HepG2 (cell line): Measurements from ENCODE around the gene CEACAM8. TPM values are rescaled to one million over a fixed set of nuclear protein-coding genes. Genes with fewer than 3 reads are reported as not detected.

ENCODE experiments used
- ATAC-seq: fragments of 200-7000 bp; cut with Tn5 transposase; 3 replicates; pipeline ENCODE4 v1.9.1; 2020; ENCODE audit warnings: mild to moderate bottlenecking, moderate library complexity
- BruUV-seq: library from RNA; stranded (reverse); fragments of 400-500 nt; replicated peaks from 2 replicates; lab custom pipeline; 2021; lab: Mats Ljungman, UMichigan
- CTCF ChIA-PET: fragments of 300-600 bp; formaldehyde crosslinking; extraction: SDS; loops from one replicate; lab custom pipeline; 2021; ENCODE audit warnings: low total read pairs, inconsistent platforms, low intra/inter-chr PET ratio; lab: Yijun Ruan, JAX
- POLR2A ChIA-PET: fragments of 350-600 bp; sonication (Branson Sonifier 250); formaldehyde crosslinking; loops from one replicate; lab custom pipeline; 2020; ENCODE audit warnings: antibody characterized with exemption, inconsistent platforms; lab: Yijun Ruan, JAX
- DNase-seq: peaks from one replicate; pipeline ENCODE4 v3.0.0-alpha.2; 2015; ENCODE audit warnings: low spot score
- FAIRE-seq: peaks from 3 replicates; lab custom pipeline; 2011; peaks lifted over from hg19 to GRCh38; lab: Jason Lieb, UNC
- H2AFZ ChIP-seq: one replicate; pipeline ENCODE4 v1.6.1; 2011; ENCODE audit warnings: low read length, inconsistent platforms
- H3K27ac ChIP-seq: fragments of 300-600 bp; 3 replicates; pipeline ENCODE4 v1.8.0; 2011; ENCODE audit warnings: mixed run types, mild to moderate bottlenecking, mixed read lengths, low read length, inconsistent platforms; ENCODE audit not compliant: insufficient read depth; ENCODE audit errors: extremely low read length
- H3K27me3 ChIP-seq, 2 experiments: fragments of 200-600 bp in 1 of 2; 2 replicates in 1 of 2; 3 replicates in 1 of 2; pipeline versions ENCODE4 v1.6.0 to v1.8.0; 2011; ENCODE audit warnings: low read length in 2 of 2, mild to moderate bottlenecking in 2 of 2, moderate library complexity in 2 of 2, inconsistent platforms in 1 of 2; ENCODE audit not compliant: insufficient read depth in 2 of 2, control insufficient read depth in 1 of 2
- H3K36me3 ChIP-seq, 2 experiments: fragments of 200-600 bp in 1 of 2; replicated peaks in 1 of 2; 2 replicates in 1 of 2; 3 replicates in 1 of 2; pipeline versions ENCODE4 v1.5.1 to v1.8.0; 2011; ENCODE audit warnings: low read length in 2 of 2, inconsistent platforms in 1 of 2; ENCODE audit not compliant: insufficient read depth in 2 of 2, control insufficient read depth in 1 of 2
- H3K4me1 ChIP-seq: 2 replicates; pipeline ENCODE4 v1.5.1; 2012; ENCODE audit warnings: low read length, inconsistent platforms; ENCODE audit not compliant: insufficient read depth
- H3K4me2 ChIP-seq: 2 replicates; pipeline ENCODE4 v1.6.0; 2011; ENCODE audit warnings: low read depth, low read length, inconsistent platforms
- H3K4me3 ChIP-seq, 3 experiments: fragments of 200-600 bp in 1 of 3; sonication (generic), shearing (Covaris generic) in 1 of 3; replicated peaks in 1 of 3; 2 replicates each; pipeline ENCODE4 v1.5.1; 2011 to 2016; ENCODE audit warnings: low read length in 3 of 3, inconsistent platforms in 2 of 3, low read depth in 2 of 3, mild to moderate bottlenecking in 2 of 3, control low read depth in 1 of 3, mixed read lengths in 1 of 3; ENCODE audit not compliant: insufficient read depth in 1 of 3
- H3K79me2 ChIP-seq: one replicate; pipeline ENCODE4 v1.6.1; 2011; ENCODE audit warnings: low read length, inconsistent platforms; ENCODE audit not compliant: insufficient read depth
- H3K9ac ChIP-seq: 2 replicates; pipeline ENCODE4 v1.6.0; 2011; ENCODE audit warnings: mild to moderate bottlenecking, low read depth, low read length, inconsistent platforms; ENCODE audit not compliant: insufficient read depth
- H3K9me3 ChIP-seq: 2 replicates; pipeline ENCODE4 v1.5.1; 2012; ENCODE audit warnings: mild to moderate bottlenecking, low read length
- H4K20me1 ChIP-seq: 2 replicates; pipeline ENCODE4 v1.6.0; 2011; ENCODE audit warnings: inconsistent platforms, mild to moderate bottlenecking, low read length, moderate library complexity; ENCODE audit not compliant: insufficient read depth
- CAMTA2 ChIP-seq: sonication (generic); formaldehyde crosslinking; IDR thresholded peaks from 2 replicates; pipeline ENCODE4 v1.4.0; 2020; ENCODE audit warnings: mild to moderate bottlenecking, missing genetic modification reagents, borderline replicate concordance
- CEBPZ ChIP-seq: IDR thresholded peaks from 2 replicates; pipeline ENCODE4 v1.6.1; 2012; ENCODE audit warnings: low read length, improper control_type of control experiment
- FOXP1 ChIP-seq, 2 experiments: fragments of 450-650 bp in 1 of 2; IDR thresholded peaks; 2 replicates each; pipeline ENCODE4 v1.6.1; 2017 to 2018; ENCODE audit warnings: antibody characterized with exemption in 1 of 2
- JUNB ChIP-seq: sonication (generic); formaldehyde crosslinking; IDR thresholded peaks from 2 replicates; pipeline ENCODE4 v1.8.0; 2022; ENCODE audit warnings: missing genetic modification reagents, mild to moderate bottlenecking, borderline replicate concordance
- MAX ChIP-seq: IDR thresholded peaks from 2 replicates; pipeline ENCODE4 v1.6.1; 2012; ENCODE audit warnings: inconsistent platforms
- PPARG ChIP-seq: conservative IDR thresholded peaks from 2 replicates; pipeline ENCODE4 v1.6.1; 2016; ENCODE audit warnings: missing biosample characterization, missing genetic modification reagents
- SATB2 ChIP-seq: sonication (generic); formaldehyde crosslinking; IDR thresholded peaks from 2 replicates; pipeline ENCODE4 v1.5.0; 2020; ENCODE audit warnings: missing genetic modification reagents
- TOPORS ChIP-seq: sonication (generic); formaldehyde crosslinking; IDR thresholded peaks from 2 replicates; pipeline ENCODE4 v1.8.0; 2023; ENCODE audit warnings: mild to moderate bottlenecking, missing genetic modification reagents
- XBP1 ChIP-seq: sonication (generic); formaldehyde crosslinking; IDR thresholded peaks from 2 replicates; pipeline ENCODE4 v1.5.0; 2020; ENCODE audit warnings: missing genetic modification reagents
- ZFP36L2 ChIP-seq: sonication (generic); formaldehyde crosslinking; IDR thresholded peaks from 2 replicates; pipeline ENCODE4 v1.4.0; 2020; ENCODE audit warnings: missing genetic modification reagents
- ZFP82 ChIP-seq: sonication (generic); formaldehyde crosslinking; IDR thresholded peaks from 2 replicates; pipeline ENCODE4 v1.5.1; 2020; ENCODE audit warnings: mild to moderate bottlenecking, missing genetic modification reagents, borderline replicate concordance
- ZNF513 ChIP-seq: sonication (generic); formaldehyde crosslinking; conservative IDR thresholded peaks from 2 replicates; pipeline ENCODE4 v1.5.0; 2020; ENCODE audit warnings: missing genetic modification reagents
- ZNF746 ChIP-seq: sonication (generic); formaldehyde crosslinking; IDR thresholded peaks from 2 replicates; pipeline ENCODE4 v1.8.0; 2022; ENCODE audit warnings: mild to moderate bottlenecking, missing genetic modification reagents
- WGBS: methylation state at CpG from one replicate; pipeline ENCODE4 v1.1.6; 2017; ENCODE audit warnings: low lambda C conversion rate; 5-methylcytosine and 5-hydroxymethylcytosine counted together
- in situ Hi-C: cut with HindIII; loops from 2 replicates; pipeline ENCODE4 v1.10.0; 2017; ENCODE audit warnings: low pct_unique_long_range_greater_than_20kb; ENCODE audit not compliant: extremely low pct_ligation_motif_present
- intact Hi-C: fragments of 100-400 bp; cut with micrococcal nuclease; formaldehyde crosslinking; loops from one replicate; pipeline ENCODE4 v1.10.0; 2022; ENCODE audit not compliant: unreplicated experiment
- polyA plus RNA-seq, 8 experiments: library from polyadenylated mRNA; depleted of rRNA in 3 of 8; stranded (reverse) in 7 of 8; unstranded in 1 of 8; fragments of >200 nt; fragmentation: Illumina TruSeq in 4 of 8; extraction: Trizol in 4 of 8; gene quantifications; 2 replicates each; pipeline versions ENCODE4 v1.2.1 to v1.2.3, GENCODE V29; 2011 to 2016; ENCODE audit warnings: low read depth in 4 of 8, missing spikeins in 1 of 8, mixed read lengths in 1 of 8; ENCODE audit not compliant: insufficient read depth in 1 of 8
- total RNA-seq, 5 experiments: library from RNA; depleted of rRNA; stranded (reverse); fragments of >200 nt; fragmentation: Illumina TruSeq; extraction: Trizol; gene quantifications; 2 replicates each; pipeline ENCODE4 v1.2.3, GENCODE V29; 2016; ENCODE audit warnings: low read depth in 1 of 5

CEACAM8 gene
- total and polyA plus RNA-seq, 2 of the 13 experiments (the other 11 are each of a cell fraction or from before 2014, with no cell fraction given): not detected

DNA sequence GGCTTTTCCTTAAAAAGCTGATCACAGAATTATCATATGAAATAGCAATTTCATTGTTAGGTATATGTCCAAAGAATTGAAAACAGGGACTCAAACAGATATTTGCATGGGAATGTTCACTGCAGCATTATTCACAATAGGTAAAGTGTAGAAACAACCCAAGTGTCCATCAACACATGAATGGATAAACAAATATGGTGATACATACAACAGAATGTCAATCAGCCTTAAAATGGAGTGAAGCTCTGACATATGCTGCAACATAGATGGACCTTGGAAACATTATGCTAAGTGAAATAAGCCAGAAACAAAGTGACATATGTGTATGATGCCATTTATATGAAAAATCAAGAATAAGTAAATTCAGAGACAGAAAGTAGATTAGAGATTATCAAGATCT, 60.3 kb downstream of the CEACAM8 start:
- H3K27me3 ChIP-seq: no peaks in the 10 kb centered on the region
- DNase-seq: no peak
- ChIA-PET CTCF (no interaction called here), POLR2A (interaction anchor here (1.1 kb wide), 1 partner anchor 84 kb away, joined by 3 read pairs; no protein-coding TSS in a partner anchor)
- TF ChIP-seq CAMTA2 (CRISPR knock-in tag) (no peak), TOPORS (no peak), CEBPZ (no peak), FOXP1 (IDR thresholded peaks at IDR 0.05) (no peak), FOXP1 (CRISPR knock-in tag; IDR thresholded peaks at IDR 0.05) (no peak), SATB2 (CRISPR knock-in tag) (no peak)
- in situ Hi-C loops (no loop called here), intact Hi-C loops (no loop called here)
- no peak for ATAC-seq
- no peaks in the 10 kb centered on the region for H3K9me3 ChIP-seq
- no peak overlapping the region for H3K4me3 ChIP-seq
- no peak overlapping the region for H2AFZ ChIP-seq
- H3K4me2 ChIP-seq: no peak overlapping the region
- no peaks in the 10 kb centered on the region for H4K20me1 ChIP-seq
- BruUV-seq: no TSS peak
- no peaks in the 10 kb centered on the region for H3K79me2 ChIP-seq
- no peak overlapping the region for H3K9ac ChIP-seq
- peaks cover 17% of the 10 kb centered on the region for H3K4me1 ChIP-seq
- FAIRE-seq: no peak
- no peak overlapping the region for H3K27ac ChIP-seq
- no peaks in the 10 kb centered on the region for H3K36me3 ChIP-seq

GRCh38 chr19:42532891-42533290, 61.8 kb downstream of the CEACAM8 start:
- Histone ChIP-seq H3K27me3 (no peaks in the 10 kb centered on the region), H4K20me1 (no peaks in the 10 kb centered on the region), H3K27ac (no peak overlapping the region), H3K9ac (no peak overlapping the region), H3K36me3 (no peaks in the 10 kb centered on the region), H3K4me3 (no peak overlapping the region), H2AFZ (no peak overlapping the region), H3K4me2 (no peak overlapping the region), H3K4me1 (peaks cover 14% of the 10 kb centered on the region), H3K9me3 (no peaks in the 10 kb centered on the region), H3K79me2 (peaks cover 9% of the 10 kb centered on the region)
- ATAC-seq (no peak), FAIRE-seq (no peak), DNase-seq (no peak)
- WGBS: 100% methylated on average over 1 of the region's 2 CpGs
- CTCF ChIA-PET: interaction anchor here (1.8 kb wide), 1 partner anchor 83 kb away, joined by 4 read pairs; no protein-coding TSS in a partner anchor
- POLR2A ChIA-PET: no interaction called here
- in situ Hi-C loops (no loop called here), intact Hi-C loops (no loop called here)
- no TSS peak for BruUV-seq
- TF ChIP-seq JUNB (no peak), MAX (no peak), ZNF513 (CRISPR knock-in tag) (no peak), ZFP82 (CRISPR knock-in tag) (no peak), ZNF746 (no peak), ZFP36L2 (no peak), XBP1 (CRISPR knock-in tag) (no peak), PPARG (no peak)
